Liver (tissue), 9 donors: ENCODE measurements around the gene MUC6. TPM values are rescaled to one million over a fixed set of nuclear protein-coding genes. Genes with fewer than 3 reads are reported as not detected.

Experiments used
- DNase-seq: peaks from one replicate; pipeline ENCODE4 v3.0.0-alpha.2; 2017; ENCODE audit warnings: low spot score
- H3K27ac ChIP-seq, 2 donors: one replicate each; pipeline ENCODE4 v1.7.0; 2013; ENCODE audit warnings: inconsistent platforms in 2 of 2, low read length in 2 of 2, control low read depth in 1 of 2, low read depth in 1 of 2, mild to moderate bottlenecking in 1 of 2
- H3K27me3 ChIP-seq, 4 donors: one replicate each; pipeline versions ENCODE4 v1.6.1 to v1.7.0; 2013; ENCODE audit warnings: low read length in 3 of 4, inconsistent platforms in 1 of 4, mild to moderate bottlenecking in 1 of 4, moderate library complexity in 1 of 4; ENCODE audit not compliant: control insufficient read depth in 4 of 4, insufficient read depth in 4 of 4
- H3K36me3 ChIP-seq, 4 donors: one replicate each; pipeline versions ENCODE4 v1.6.1 to v1.7.0; 2013; ENCODE audit warnings: low read length in 3 of 4, mild to moderate bottlenecking in 3 of 4, low read depth in 1 of 4, moderate library complexity in 1 of 4; ENCODE audit not compliant: control insufficient read depth in 4 of 4, insufficient read depth in 3 of 4
- H3K4me1 ChIP-seq, 4 donors: one replicate each; pipeline versions ENCODE4 v1.6.1 to v1.7.0; 2013; ENCODE audit warnings: low read length in 3 of 4, mild to moderate bottlenecking in 3 of 4, moderate library complexity in 1 of 4; ENCODE audit not compliant: control insufficient read depth in 4 of 4, insufficient read depth in 4 of 4
- H3K4me3 ChIP-seq, 3 donors: one replicate each; pipeline versions ENCODE4 v1.6.1 to v1.7.0; 2013; ENCODE audit warnings: low read length in 3 of 3, control low read depth in 1 of 3, low read depth in 1 of 3, mild to moderate bottlenecking in 1 of 3
- H3K9ac ChIP-seq, 2 donors: one replicate each; pipeline ENCODE4 v1.7.0; 2013; ENCODE audit warnings: low read length in 2 of 2, mild to moderate bottlenecking in 2 of 2, moderate library complexity in 2 of 2, control low read depth in 1 of 2, low read depth in 1 of 2
- H3K9me3 ChIP-seq, 4 donors: one replicate each; pipeline versions ENCODE4 v1.6.1 to v1.7.0; 2013; ENCODE audit warnings: low read length in 3 of 4; ENCODE audit not compliant: control insufficient read depth in 4 of 4
- EGR1 ChIP-seq, 2 donors: IDR thresholded peaks; 2 replicates each; pipeline ENCODE4 v1.6.1; 2016 to 2018; ENCODE audit warnings: antibody characterized with exemption in 2 of 2, low read depth in 2 of 2
- GABPA ChIP-seq, 2 donors: IDR thresholded peaks in 1 of 2; conservative IDR thresholded peaks in 1 of 2; 2 replicates each; pipeline ENCODE4 v1.6.1; 2016; ENCODE audit warnings: antibody characterized with exemption in 2 of 2, mild to moderate bottlenecking in 1 of 2, moderate library complexity in 1 of 2
- JUND ChIP-seq, 2 donors: IDR thresholded peaks; 2 replicates each; pipeline ENCODE4 v1.6.1; 2016; ENCODE audit warnings: antibody characterized with exemption in 2 of 2
- NR2F2 ChIP-seq: IDR thresholded peaks from 2 replicates; pipeline ENCODE4 v1.6.1; 2016; ENCODE audit warnings: antibody characterized with exemption
- RAD21 ChIP-seq, 2 donors: IDR thresholded peaks; 2 replicates each; pipeline ENCODE4 v1.6.1; 2016; ENCODE audit warnings: antibody characterized with exemption in 2 of 2, mild to moderate bottlenecking in 2 of 2
- RXRA ChIP-seq, 2 donors: IDR thresholded peaks; 2 replicates each; pipeline ENCODE4 v1.6.1; 2017 to 2018; ENCODE audit warnings: antibody characterized with exemption in 2 of 2, mild to moderate bottlenecking in 1 of 2
- SP1 ChIP-seq: IDR thresholded peaks from 2 replicates; pipeline ENCODE4 v1.6.1; 2018; ENCODE audit warnings: antibody characterized with exemption, mild to moderate bottlenecking
- TAF1 ChIP-seq: conservative IDR thresholded peaks from 2 replicates; pipeline ENCODE4 v1.6.1; 2016; ENCODE audit warnings: antibody characterized with exemption, mild to moderate bottlenecking
- YY1 ChIP-seq: IDR thresholded peaks from 2 replicates; pipeline ENCODE4 v1.6.1; 2016; ENCODE audit warnings: antibody characterized with exemption, mild to moderate bottlenecking
- whole genome bisulfite sequencing: extraction: QIAGEN DNeasy Blood & Tissue Kit; methylation state at CpG from one replicate; pipeline ENCODE4 v1.1.7; 2013; 5-methylcytosine and 5-hydroxymethylcytosine counted together
- polyA plus RNA-seq, 2 donors: library from polyadenylated mRNA; stranded (reverse) in 1 of 2; unstranded in 1 of 2; fragments of 200-250 nt in 1 of 2; fragments of >200 nt in 1 of 2; fragmentation: Nextera tagmentation in 1 of 2; extraction: Ambion mirVana in 1 of 2; gene quantifications; one replicate each; pipeline versions ENCODE4 v1.2.1 to v1.2.3, GENCODE V29; 2013 to 2015
- total RNA-seq, 2 donors: library from RNA; depleted of rRNA; stranded (reverse); fragments of >200 nt; gene quantifications; one replicate each; pipeline ENCODE4 v1.2.3, GENCODE V29; 2014
- TF ChIP-seq, protein P1 (sequence below): IDR thresholded peaks from 2 replicates; pipeline ENCODE4 v1.6.1; 2016; ENCODE audit warnings: antibody characterized with exemption
- TF ChIP-seq, protein P2 (sequence below): fragments of 150-350 bp; IDR thresholded peaks from 2 replicates; pipeline ENCODE4 v1.5.1; 2017; ENCODE audit warnings: improper control_type of control experiment, low read depth, low read length; ENCODE audit not compliant: missing input control
- TF ChIP-seq, protein P3 (sequence below): IDR thresholded peaks from 2 replicates; pipeline ENCODE4 v1.6.1; 2016; ENCODE audit warnings: antibody characterized with exemption
- donor health status: healthy.
- donor health status: healthy.
- donor health status: healthy.
- donor health status: healthy.
- donor health status: healthy.

Gene MUC6
- total and polyA plus RNA-seq, 4 donors: 0.05 to 0.54 (median 0.18) TPM

DNA sequence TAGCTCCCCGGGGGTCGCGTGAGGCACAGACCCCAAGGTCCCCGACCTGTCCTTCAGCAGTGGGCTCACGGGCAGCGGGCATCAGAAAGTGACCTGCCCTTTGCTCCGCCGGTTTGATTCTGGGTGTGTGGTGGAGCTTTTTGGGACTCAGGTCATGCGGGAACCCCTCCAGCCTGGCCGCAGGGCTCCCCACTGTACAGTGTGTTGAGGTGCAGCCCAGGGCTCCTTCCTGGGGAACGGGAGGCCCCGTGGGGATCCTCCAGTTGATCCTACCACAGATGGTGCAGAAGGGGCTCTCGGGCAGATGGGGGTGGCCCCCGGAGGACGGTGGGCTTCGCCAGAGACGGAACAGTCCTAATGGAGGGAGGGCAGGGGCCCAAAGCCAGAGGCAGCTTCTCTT, 24.2 kb downstream of the MUC6 start:
- TF ChIP-seq, protein P1, sequence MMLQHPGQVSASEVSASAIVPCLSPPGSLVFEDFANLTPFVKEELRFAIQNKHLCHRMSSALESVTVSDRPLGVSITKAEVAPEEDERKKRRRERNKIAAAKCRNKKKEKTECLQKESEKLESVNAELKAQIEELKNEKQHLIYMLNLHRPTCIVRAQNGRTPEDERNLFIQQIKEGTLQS: no peak
- TF ChIP-seq GABPA (IDR thresholded peaks at IDR 0.05 in 1 of 2, conservative IDR thresholded peaks at IDR 0.05 in 1 of 2): no peak
- no peak for TF ChIP-seq YY1
- TF ChIP-seq RXRA (IDR thresholded peaks at IDR 0.05): no peak
- no peak for TF ChIP-seq RAD21 (IDR thresholded peaks at IDR 0.05)
- TF ChIP-seq, protein P2, sequence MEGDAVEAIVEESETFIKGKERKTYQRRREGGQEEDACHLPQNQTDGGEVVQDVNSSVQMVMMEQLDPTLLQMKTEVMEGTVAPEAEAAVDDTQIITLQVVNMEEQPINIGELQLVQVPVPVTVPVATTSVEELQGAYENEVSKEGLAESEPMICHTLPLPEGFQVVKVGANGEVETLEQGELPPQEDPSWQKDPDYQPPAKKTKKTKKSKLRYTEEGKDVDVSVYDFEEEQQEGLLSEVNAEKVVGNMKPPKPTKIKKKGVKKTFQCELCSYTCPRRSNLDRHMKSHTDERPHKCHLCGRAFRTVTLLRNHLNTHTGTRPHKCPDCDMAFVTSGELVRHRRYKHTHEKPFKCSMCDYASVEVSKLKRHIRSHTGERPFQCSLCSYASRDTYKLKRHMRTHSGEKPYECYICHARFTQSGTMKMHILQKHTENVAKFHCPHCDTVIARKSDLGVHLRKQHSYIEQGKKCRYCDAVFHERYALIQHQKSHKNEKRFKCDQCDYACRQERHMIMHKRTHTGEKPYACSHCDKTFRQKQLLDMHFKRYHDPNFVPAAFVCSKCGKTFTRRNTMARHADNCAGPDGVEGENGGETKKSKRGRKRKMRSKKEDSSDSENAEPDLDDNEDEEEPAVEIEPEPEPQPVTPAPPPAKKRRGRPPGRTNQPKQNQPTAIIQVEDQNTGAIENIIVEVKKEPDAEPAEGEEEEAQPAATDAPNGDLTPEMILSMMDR: no peak
- no peak for TF ChIP-seq TAF1
- no peak for TF ChIP-seq JUND (IDR thresholded peaks at IDR 0.05)
- TF ChIP-seq, protein P3, sequence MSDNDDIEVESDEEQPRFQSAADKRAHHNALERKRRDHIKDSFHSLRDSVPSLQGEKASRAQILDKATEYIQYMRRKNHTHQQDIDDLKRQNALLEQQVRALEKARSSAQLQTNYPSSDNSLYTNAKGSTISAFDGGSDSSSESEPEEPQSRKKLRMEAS: no peak
- TF ChIP-seq SP1: no peak
- TF ChIP-seq NR2F2: no peak
- Histone ChIP-seq H3K9me3 (no peaks in the 10 kb centered on the region), H3K9ac (no peak overlapping the region), H3K4me1 (no peaks in the 10 kb centered on the region), H3K27ac (no peak overlapping the region), H3K27me3 (no peaks in the 10 kb centered on the region), H3K36me3 (peaks cover 8 to 54% (median 28%) of the 10 kb centered on the region in 4 donors), H3K4me3 (no peak overlapping the region)
- no peak for DNase-seq
- WGBS: 96% methylated on average over 17 of the region's 17 CpGs

DNA sequence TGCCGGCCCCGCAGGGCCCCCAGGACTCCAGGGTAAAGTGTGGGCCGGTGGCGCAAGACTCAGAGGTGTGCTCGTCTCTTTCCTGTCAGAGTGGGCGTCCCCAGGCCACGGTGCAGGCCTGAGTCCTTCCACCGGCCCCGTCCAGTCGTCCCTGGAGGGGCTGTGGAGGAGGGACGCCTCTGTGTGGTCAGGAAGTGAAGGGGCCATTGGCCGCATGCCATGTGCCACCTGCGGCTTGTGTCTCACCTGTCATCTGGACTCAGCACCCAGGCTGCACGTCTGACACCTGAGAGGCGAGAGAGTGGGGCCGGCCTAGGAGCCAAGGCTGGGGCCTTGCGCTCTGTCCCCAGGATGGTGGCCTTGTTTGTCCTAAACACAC, 25.2 kb downstream of the MUC6 start:
- H3K27ac ChIP-seq: no peak overlapping the region
- H3K9ac ChIP-seq: no peak overlapping the region
- H3K27me3 ChIP-seq: no peaks in the 10 kb centered on the region
- WGBS: 90% methylated on average over 17 of the region's 17 CpGs
- TF ChIP-seq TAF1 (no peak), JUND (IDR thresholded peaks at IDR 0.05) (no peak), RAD21 (IDR thresholded peaks at IDR 0.05) (no peak)
- TF ChIP-seq, protein P2: no peak
- no peak for DNase-seq
- H3K9me3 ChIP-seq: no peaks in the 10 kb centered on the region
- no peaks in the 10 kb centered on the region for H3K4me1 ChIP-seq
- no peak overlapping the region for H3K4me3 ChIP-seq
- H3K36me3 ChIP-seq: peaks cover 13 to 64% (median 32%) of the 10 kb centered on the region in 4 donors

DNA sequence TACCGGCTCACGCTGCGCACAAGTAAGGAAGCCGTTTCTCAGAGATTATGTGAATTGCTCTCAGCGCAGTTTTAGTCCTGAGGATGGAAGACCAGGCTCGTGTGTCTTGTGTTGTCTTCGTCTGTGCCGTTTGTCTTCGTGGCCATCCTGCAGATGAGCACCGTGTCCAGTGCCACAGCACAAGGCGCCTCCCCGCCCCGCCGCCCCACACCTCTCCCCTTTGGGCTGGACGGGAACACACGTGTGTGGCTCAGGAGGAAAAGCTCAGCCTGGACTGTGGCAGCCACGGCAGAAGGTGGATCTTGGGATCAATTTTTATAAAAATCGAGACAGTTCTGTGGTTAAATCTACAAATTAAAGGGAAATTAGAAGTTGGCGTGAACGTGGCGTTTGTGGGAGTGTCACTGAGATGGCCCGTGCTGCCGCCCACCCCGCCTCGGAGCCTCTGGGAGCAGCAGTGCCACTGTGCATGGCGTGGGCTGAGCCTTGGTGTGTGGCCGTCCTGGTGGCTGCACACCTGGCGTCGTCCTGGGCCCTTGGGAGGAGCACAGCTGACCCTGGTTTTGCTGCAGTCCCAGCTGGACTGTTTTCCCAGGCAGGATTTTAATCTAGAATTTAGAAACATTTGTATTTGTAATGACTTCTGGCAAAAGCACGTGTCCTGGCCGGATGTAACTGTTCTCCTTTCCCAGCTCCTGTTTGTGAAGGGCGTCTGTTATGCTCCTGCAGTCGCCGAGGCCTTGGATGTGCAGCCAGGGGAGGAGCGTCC, 25.8 kb downstream of the MUC6 start:
- Histone ChIP-seq H3K4me3 (no peak overlapping the region), H3K27ac (no peak overlapping the region), H3K27me3 (no peaks in the 10 kb centered on the region), H3K36me3 (peaks cover 13 to 69% (median 34%) of the 10 kb centered on the region in 4 donors), H3K4me1 (no peaks in the 10 kb centered on the region), H3K9ac (no peak overlapping the region), H3K9me3 (no peaks in the 10 kb centered on the region)
- DNase-seq: no peak
- 93% methylated on average over 35 of the region's 35 CpGs for whole genome bisulfite sequencing
- no peak for TF ChIP-seq EGR1 (IDR thresholded peaks at IDR 0.05; ENCODE audit: low read depth in 2 of 2)
